ENCODE measurements around the gene HM13. TPM values are rescaled to one million over a fixed set of nuclear protein-coding genes. Genes with fewer than 3 reads are reported as not detected.

The HM13 gene
- total and polyA plus RNA-seq, 2 of the 13 experiments (the other 11 are each of a cell fraction or from before 2014, with no cell fraction given), result 118 to 243 TPM

DNA sequence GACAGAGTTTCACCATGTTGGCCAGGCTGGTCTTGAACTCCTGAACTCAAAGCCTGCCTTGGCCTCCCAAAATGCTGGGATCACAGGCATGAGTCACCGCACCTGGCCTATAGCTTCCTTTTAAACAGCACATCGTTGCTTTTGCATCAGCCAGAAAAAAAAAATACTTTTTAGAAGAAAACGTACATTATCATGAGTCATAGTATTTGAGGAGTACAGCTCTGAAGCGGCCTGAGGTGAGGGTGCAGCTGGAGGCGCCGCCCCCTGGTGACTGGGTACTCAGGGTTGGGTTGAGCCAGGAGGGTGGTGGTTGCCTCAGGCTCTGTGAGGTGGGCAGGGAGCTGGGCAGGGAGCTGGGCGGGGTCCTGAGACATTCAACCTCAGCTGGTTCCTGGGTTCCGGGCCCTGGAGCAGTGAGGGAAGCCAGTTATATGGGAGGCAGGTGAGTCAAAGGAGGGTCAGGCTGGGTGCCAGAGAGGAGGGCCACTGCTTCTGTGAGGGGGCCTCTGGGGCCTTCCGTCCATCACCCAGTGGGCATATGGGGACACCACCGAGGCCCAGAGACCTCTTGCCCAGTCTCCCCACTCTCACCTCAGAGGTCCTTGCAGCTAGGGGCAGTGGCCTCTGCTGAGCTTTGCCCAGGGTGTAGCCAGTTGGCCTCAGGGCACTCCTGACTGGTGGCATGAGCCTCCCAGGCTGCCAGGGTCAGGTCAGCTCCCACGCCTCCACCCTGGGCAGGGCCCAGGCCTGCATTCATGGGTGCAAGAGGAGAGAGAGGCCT lies 79.2 kb downstream of the HM13 start (continued):
- TF ChIP-seq NR1H2 (CRISPR knock-in tag; IDR thresholded peaks at IDR 0.05; ENCODE audit: borderline replicate concordance, low read depth) (no peak), SNAI1 (CRISPR knock-in tag; IDR thresholded peaks at IDR 0.05; ENCODE audit: borderline replicate concordance) (no peak), HIVEP1 (CRISPR knock-in tag; IDR thresholded peaks at IDR 0.05) (peak; percentile 81), HOXA9 (CRISPR knock-in tag; IDR thresholded peaks at IDR 0.05; ENCODE audit: borderline replicate concordance) (no peak), ATRX (CRISPR knock-in tag; IDR thresholded peaks at IDR 0.05; ENCODE audit: borderline replicate concordance) (no peak), YEATS2 (CRISPR knock-in tag; IDR thresholded peaks at IDR 0.05; ENCODE audit: borderline replicate concordance) (peak; percentile 22; the same call in 1 of the 2 replicates), KDM5A (IDR thresholded peaks at IDR 0.05; ENCODE audit: borderline replicate concordance, low read length) (peak; percentile 28; the same call in 1 of the 2 replicates), ZBTB49 (CRISPR knock-in tag; IDR thresholded peaks at IDR 0.05; ENCODE audit: borderline replicate concordance) (no peak), SOX13 (IDR thresholded peaks at IDR 0.05) (no peak), SOX13 (CRISPR knock-in tag; conservative IDR thresholded peaks at IDR 0.05 in 1 of 2, IDR thresholded peaks at IDR 0.05 in 1 of 2) (0 out of 4 replicates have a peak, but pooled peaks of 1 of the 2 experiments have one; percentile 10), CREB1 (IDR thresholded peaks at IDR 0.05) (peak; percentile 81), CREB1 (CRISPR knock-in tag; IDR thresholded peaks at IDR 0.05) (no peak), NFIB (CRISPR knock-in tag; IDR thresholded peaks at IDR 0.05; ENCODE audit: borderline replicate concordance) (no peak), RAD21 (CRISPR knock-in tag; IDR thresholded peaks at IDR 0.05) (peak; percentile 38; the same call in 1 of the 2 replicates), HCFC1 (IDR thresholded peaks at IDR 0.05; ENCODE audit: low read depth, low read length) (no peak), GATAD2A (CRISPR knock-in tag; IDR thresholded peaks at IDR 0.05) (peak; percentile 78), KAT7 (CRISPR knock-in tag; IDR thresholded peaks at IDR 0.05; ENCODE audit: borderline replicate concordance) (no peak), ZNF891 (CRISPR knock-in tag; IDR thresholded peaks at IDR 0.05) (no peak; the same call in 1 of the 2 replicates), EEA1 (CRISPR knock-in tag; IDR thresholded peaks at IDR 0.05; ENCODE audit: borderline replicate concordance) (peak; percentile 78; the same call in 1 of the 2 replicates), E2F2 (CRISPR knock-in tag; IDR thresholded peaks at IDR 0.05; ENCODE audit: borderline replicate concordance) (no peak), ZNF317 (CRISPR knock-in tag; IDR thresholded peaks at IDR 0.05) (peak; percentile 38; the same call in 1 of the 2 replicates), TCF7 (IDR thresholded peaks at IDR 0.05; ENCODE audit: low read depth) (no peak), U2AF1 (optimal IDR thresholded peaks at IDR 0.05; ENCODE audit: low read depth, low read length) (no peak)
- TF ChIP-seq, protein P1, sequence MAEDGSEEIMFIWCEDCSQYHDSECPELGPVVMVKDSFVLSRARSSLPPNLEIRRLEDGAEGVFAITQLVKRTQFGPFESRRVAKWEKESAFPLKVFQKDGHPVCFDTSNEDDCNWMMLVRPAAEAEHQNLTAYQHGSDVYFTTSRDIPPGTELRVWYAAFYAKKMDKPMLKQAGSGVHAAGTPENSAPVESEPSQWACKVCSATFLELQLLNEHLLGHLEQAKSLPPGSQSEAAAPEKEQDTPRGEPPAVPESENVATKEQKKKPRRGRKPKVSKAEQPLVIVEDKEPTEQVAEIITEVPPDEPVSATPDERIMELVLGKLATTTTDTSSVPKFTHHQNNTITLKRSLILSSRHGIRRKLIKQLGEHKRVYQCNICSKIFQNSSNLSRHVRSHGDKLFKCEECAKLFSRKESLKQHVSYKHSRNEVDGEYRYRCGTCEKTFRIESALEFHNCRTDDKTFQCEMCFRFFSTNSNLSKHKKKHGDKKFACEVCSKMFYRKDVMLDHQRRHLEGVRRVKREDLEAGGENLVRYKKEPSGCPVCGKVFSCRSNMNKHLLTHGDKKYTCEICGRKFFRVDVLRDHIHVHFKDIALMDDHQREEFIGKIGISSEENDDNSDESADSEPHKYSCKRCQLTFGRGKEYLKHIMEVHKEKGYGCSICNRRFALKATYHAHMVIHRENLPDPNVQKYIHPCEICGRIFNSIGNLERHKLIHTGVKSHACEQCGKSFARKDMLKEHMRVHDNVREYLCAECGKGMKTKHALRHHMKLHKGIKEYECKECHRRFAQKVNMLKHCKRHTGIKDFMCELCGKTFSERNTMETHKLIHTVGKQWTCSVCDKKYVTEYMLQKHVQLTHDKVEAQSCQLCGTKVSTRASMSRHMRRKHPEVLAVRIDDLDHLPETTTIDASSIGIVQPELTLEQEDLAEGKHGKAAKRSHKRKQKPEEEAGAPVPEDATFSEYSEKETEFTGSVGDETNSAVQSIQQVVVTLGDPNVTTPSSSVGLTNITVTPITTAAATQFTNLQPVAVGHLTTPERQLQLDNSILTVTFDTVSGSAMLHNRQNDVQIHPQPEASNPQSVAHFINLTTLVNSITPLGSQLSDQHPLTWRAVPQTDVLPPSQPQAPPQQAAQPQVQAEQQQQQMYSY (CRISPR knock-in tag; IDR thresholded peaks at IDR 0.05), result no peak

All from HepG2 (cell line).